HEK293 (cell line): ENCODE results near the gene PIK3R3.
A peak's percentile ranks its signal among the peaks of the same experiment; 100 is the strongest.

Experiments
- CTCF ChIA-PET: fragments of 350-600 bp; formaldehyde crosslinking; extraction: SDS; loops from one replicate; lab custom pipeline; 2021; ENCODE audit warnings: antibody characterized with exemption; lab: Yijun Ruan, JAX
- POLR2A ChIA-PET: fragments of 300-600 bp; formaldehyde crosslinking; extraction: SDS; loops from one replicate; lab custom pipeline; 2020; ENCODE audit warnings: antibody characterized with exemption, inconsistent platforms; lab: Yijun Ruan, JAX
- H3K27ac ChIP-seq: fragments of 200-500 bp; sonication (Bioruptor generic); 2 replicates; pipeline ENCODE4 v1.5.1; 2014; ENCODE audit warnings: low read depth, low read length, control low read depth, inconsistent platforms; ENCODE audit errors: extremely low read depth
- H3K36me3 ChIP-seq, 2 experiments: fragments of 200-500 bp in 1 of 2; sonication (Bioruptor generic) in 1 of 2; 1 replicate in 1 of 2; 2 replicates in 1 of 2; pipeline ENCODE4 v1.5.1; 2014 to 2017; ENCODE audit warnings: inconsistent platforms in 2 of 2, low read length in 2 of 2; ENCODE audit not compliant: control insufficient read depth in 2 of 2, insufficient read depth in 1 of 2
- H3K4me1 ChIP-seq: fragments of 200-500 bp; sonication (Bioruptor generic); 2 replicates; pipeline ENCODE4 v1.5.1; 2014; ENCODE audit warnings: mild to moderate bottlenecking, low read length, inconsistent platforms; ENCODE audit not compliant: control insufficient read depth, insufficient read depth
- H3K4me3 ChIP-seq: 2 replicates; pipeline ENCODE4 v1.5.1; 2011; ENCODE audit warnings: low read depth, mild to moderate bottlenecking, control low read depth, low read length, moderate library complexity
- H3K9me3 ChIP-seq: fragments of 200-500 bp; sonication (Bioruptor generic); 2 replicates; pipeline ENCODE4 v1.5.1; 2014; ENCODE audit warnings: low read depth, low read length, inconsistent platforms; ENCODE audit not compliant: control insufficient read depth, insufficient read depth
- BCL11B ChIP-seq: fragments of 450-650 bp; formaldehyde crosslinking; IDR thresholded peaks from 2 replicates; pipeline ENCODE4 v1.5.1; 2016; ENCODE audit warnings: low read depth, missing biosample characterization, missing genetic modification characterization
- KLF1 ChIP-seq: fragments of 450-650 bp; formaldehyde crosslinking; IDR thresholded peaks from 2 replicates; pipeline ENCODE4 v1.5.1; 2016; ENCODE audit warnings: missing biosample characterization, missing genetic modification characterization
- MEIS1 ChIP-seq: sonication (generic); formaldehyde crosslinking; IDR thresholded peaks from 2 replicates; pipeline ENCODE4 v1.8.1; 2022; ENCODE audit warnings: missing genetic modification reagents, mild to moderate bottlenecking, borderline replicate concordance
- PRDM4 ChIP-seq: fragments of 450-650 bp; formaldehyde crosslinking; IDR thresholded peaks from 2 replicates; pipeline ENCODE4 v1.5.1; 2017; ENCODE audit warnings: missing biosample characterization, missing genetic modification characterization
- WT1 ChIP-seq: fragments of 450-650 bp; formaldehyde crosslinking; IDR thresholded peaks from 2 replicates; pipeline ENCODE4 v1.5.1; 2016; ENCODE audit warnings: missing biosample characterization, missing genetic modification characterization
- ZNF112 ChIP-seq: fragments of 450-650 bp; formaldehyde crosslinking; IDR thresholded peaks from 2 replicates; pipeline ENCODE4 v1.5.0; 2017; ENCODE audit warnings: missing biosample characterization, missing genetic modification characterization
- ZNF121 ChIP-seq: fragments of 450-650 bp; formaldehyde crosslinking; IDR thresholded peaks from 2 replicates; pipeline ENCODE4 v1.5.1; 2016; ENCODE audit warnings: missing biosample characterization, missing genetic modification characterization
- ZNF148 ChIP-seq: fragments of 450-650 bp; formaldehyde crosslinking; IDR thresholded peaks from 2 replicates; pipeline ENCODE4 v1.5.0; 2017; ENCODE audit warnings: missing biosample characterization, missing genetic modification characterization, borderline replicate concordance
- ZNF211 ChIP-seq: fragments of 450-650 bp; formaldehyde crosslinking; IDR thresholded peaks from 2 replicates; pipeline ENCODE4 v1.5.1; 2016; ENCODE audit warnings: low read depth, missing biosample characterization, missing genetic modification characterization
- ZNF23 ChIP-seq: fragments of 450-650 bp; formaldehyde crosslinking; IDR thresholded peaks from 2 replicates; pipeline ENCODE4 v1.5.1; 2016; ENCODE audit warnings: missing biosample characterization, missing genetic modification characterization, borderline replicate concordance
- ZNF266 ChIP-seq: fragments of 450-650 bp; formaldehyde crosslinking; IDR thresholded peaks from 2 replicates; pipeline ENCODE4 v1.5.1; 2016; ENCODE audit warnings: missing biosample characterization, missing genetic modification characterization, low read depth
- ZNF324 ChIP-seq: fragments of 450-650 bp; formaldehyde crosslinking; IDR thresholded peaks from 2 replicates; pipeline ENCODE4 v1.5.1; 2016; ENCODE audit warnings: missing biosample characterization, missing genetic modification characterization
- ZNF658 ChIP-seq: fragments of 450-650 bp; formaldehyde crosslinking; IDR thresholded peaks from 2 replicates; pipeline ENCODE4; 2016; ENCODE audit warnings: missing biosample characterization, missing genetic modification characterization
- ZNF677 ChIP-seq: fragments of 450-650 bp; IDR thresholded peaks from 2 replicates; pipeline ENCODE4 v1.5.0; 2018; ENCODE audit warnings: missing biosample characterization, mild to moderate bottlenecking, missing genetic modification characterization, moderate library complexity
- ZNF76 ChIP-seq: fragments of 450-650 bp; formaldehyde crosslinking; IDR thresholded peaks from 2 replicates; pipeline ENCODE4; 2016; ENCODE audit warnings: low read depth, missing biosample characterization, missing genetic modification characterization, borderline replicate concordance
- ZNF768 ChIP-seq: fragments of 450-650 bp; formaldehyde crosslinking; IDR thresholded peaks from 2 replicates; pipeline ENCODE4 v1.5.1; 2018; ENCODE audit warnings: missing biosample characterization, mild to moderate bottlenecking, missing genetic modification characterization
- ZSCAN4 ChIP-seq: fragments of 450-650 bp; formaldehyde crosslinking; IDR thresholded peaks from 2 replicates; pipeline ENCODE4 v1.5.1; 2017; ENCODE audit warnings: missing biosample characterization, missing genetic modification characterization
- TF ChIP-seq, protein P1 (sequence below): fragments of 450-650 bp; formaldehyde crosslinking; IDR thresholded peaks from 2 replicates; pipeline ENCODE4 v1.5.1; 2016; ENCODE audit warnings: missing biosample characterization, missing genetic modification characterization

PIK3R3 gene

GRCh38 chr1:46044116-46044515, 88.3 kb downstream of the PIK3R3 start:
- Histone ChIP-seq H3K36me3 (peaks cover 7 to 44% of the 10 kb centered on the region in 2 experiments; a peak in 1 of 3 replicates), H3K27ac (no peak overlapping the region), H3K4me1 (peaks cover 4% of the 10 kb centered on the region), H3K9me3 (no peaks in the 10 kb centered on the region), H3K4me3 (no peak overlapping the region)
- TF ChIP-seq WT1 (tag by site-specific recombination) = no peak
- no peak for TF ChIP-seq KLF1
- TF ChIP-seq ZNF121 (tag by site-specific recombination) = peak; percentile 87
- TF ChIP-seq ZNF768 = no peak
- no peak for TF ChIP-seq BCL11B (tag by site-specific recombination)
- no peak for TF ChIP-seq ZNF148
- TF ChIP-seq ZNF23 (tag by site-specific recombination) = no peak
- ChIA-PET CTCF (no interaction called here), POLR2A (no interaction called here)

DNA sequence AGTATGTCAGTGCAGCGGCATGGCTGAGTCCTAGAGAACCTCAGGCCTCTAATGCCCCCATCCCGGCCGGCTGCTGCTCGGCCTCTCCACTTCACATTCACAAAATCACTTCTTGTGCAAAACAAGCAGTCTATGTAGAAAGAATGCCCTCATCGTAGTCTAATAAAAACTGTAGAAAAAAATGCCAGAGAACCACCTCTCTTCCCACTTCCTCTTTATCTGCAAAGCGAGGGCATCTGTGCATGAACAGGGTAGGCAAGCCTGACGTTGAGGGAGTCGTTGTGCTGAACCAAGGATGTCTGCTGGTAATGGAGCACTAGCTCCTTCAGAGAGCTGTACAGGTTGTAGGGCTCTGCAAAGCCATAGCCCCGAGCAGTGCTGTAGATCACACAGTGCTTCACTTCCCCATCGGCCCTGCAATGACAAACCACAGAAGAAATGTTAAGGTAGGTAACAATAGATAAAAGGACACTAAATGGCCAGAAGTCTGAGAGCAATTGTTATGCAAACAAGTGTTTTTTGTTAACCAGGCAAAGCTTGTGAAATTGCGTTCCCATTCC, 88.9 kb downstream of the PIK3R3 start:
- Histone ChIP-seq H3K4me1 (peaks cover 4% of the 10 kb centered on the region), H3K36me3 (peaks cover 7 to 44% of the 10 kb centered on the region in 2 experiments; a peak in 1 of 3 replicates), H3K4me3 (no peak overlapping the region), H3K9me3 (no peaks in the 10 kb centered on the region), H3K27ac (no peak overlapping the region)
- CTCF ChIA-PET = interaction anchor here (2.0 kb wide), 1 partner anchor 180 kb away, joined by 7 read pairs; no protein-coding TSS in a partner anchor
- TF ChIP-seq PRDM4 (tag by site-specific recombination) (peak; percentile 3; the same call in 1 of the 2 replicates), MEIS1 (CRISPR knock-in tag) (no peak)
- POLR2A ChIA-PET = no interaction called here

- Histone ChIP-seq H3K9me3 (no peaks in the 10 kb centered on the region), H3K4me1 (peaks cover 4% of the 10 kb centered on the region), H3K36me3 (peaks cover 7 to 44% of the 10 kb centered on the region in 2 experiments; a peak in 1 of 3 replicates), H3K27ac (no peak overlapping the region), H3K4me3 (no peak overlapping the region)
- ChIA-PET CTCF (interaction anchor here (0.6 to 2.0 kb wide), 2 partner anchors 182 to 190 kb away, joined by 3 to 7 read pairs; no protein-coding TSS in a partner anchor), POLR2A (interaction anchor here (0.6 to 1.5 kb wide), 3 partner anchors 27 to 215 kb away, joined by 3 to 5 read pairs (median 4); partner anchors contain the start of gene PIK3R3)
- no peak for TF ChIP-seq ZNF324 (tag by site-specific recombination)
- TF ChIP-seq, protein P1, sequence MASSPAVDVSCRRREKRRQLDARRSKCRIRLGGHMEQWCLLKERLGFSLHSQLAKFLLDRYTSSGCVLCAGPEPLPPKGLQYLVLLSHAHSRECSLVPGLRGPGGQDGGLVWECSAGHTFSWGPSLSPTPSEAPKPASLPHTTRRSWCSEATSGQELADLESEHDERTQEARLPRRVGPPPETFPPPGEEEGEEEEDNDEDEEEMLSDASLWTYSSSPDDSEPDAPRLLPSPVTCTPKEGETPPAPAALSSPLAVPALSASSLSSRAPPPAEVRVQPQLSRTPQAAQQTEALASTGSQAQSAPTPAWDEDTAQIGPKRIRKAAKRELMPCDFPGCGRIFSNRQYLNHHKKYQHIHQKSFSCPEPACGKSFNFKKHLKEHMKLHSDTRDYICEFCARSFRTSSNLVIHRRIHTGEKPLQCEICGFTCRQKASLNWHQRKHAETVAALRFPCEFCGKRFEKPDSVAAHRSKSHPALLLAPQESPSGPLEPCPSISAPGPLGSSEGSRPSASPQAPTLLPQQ (tag by site-specific recombination) = no peak
- no peak for TF ChIP-seq ZNF677 (tag by site-specific recombination)
- TF ChIP-seq PRDM4 (tag by site-specific recombination) = no peak
- no peak for TF ChIP-seq ZNF266 (tag by site-specific recombination)
- no peak for TF ChIP-seq ZNF76 (tag by site-specific recombination)
- TF ChIP-seq ZNF112 (tag by site-specific recombination) = no peak
- TF ChIP-seq ZNF658 (tag by site-specific recombination) = no peak
- TF ChIP-seq ZSCAN4 (tag by site-specific recombination) = no peak
- no peak for TF ChIP-seq ZNF211 (tag by site-specific recombination)
Measured at GRCh38 chr1:46041974-46042373, 90.5 kb downstream of the PIK3R3 start.
